ENCODE data around the gene BBX.
"Not testable (repeated sequence)": the region's sequence is repeated elsewhere in the genome, so short reads cannot be mapped to it uniquely, and the experiment has no call there.

BBX gene

DNA sequence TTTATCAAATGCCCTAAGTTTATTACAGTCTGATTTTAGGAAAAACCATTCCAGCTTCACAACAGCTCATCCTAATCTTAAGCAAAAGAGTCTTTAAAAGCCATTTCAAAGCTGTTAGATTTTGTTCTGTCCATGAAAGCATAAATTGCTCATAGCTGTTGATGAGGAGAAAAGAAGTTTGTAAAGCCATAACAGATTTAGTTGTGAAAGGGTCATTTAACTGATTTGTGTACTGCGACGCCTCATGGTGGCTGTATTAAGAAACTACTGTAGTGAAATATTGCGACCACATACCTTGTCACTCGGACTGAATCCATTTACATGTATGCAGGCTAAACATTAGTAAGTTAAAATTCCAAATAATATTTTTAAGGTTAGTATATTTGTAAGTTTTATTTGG lies 20.9 kb downstream of the BBX start:
- no peak for DNase-seq

DNA sequence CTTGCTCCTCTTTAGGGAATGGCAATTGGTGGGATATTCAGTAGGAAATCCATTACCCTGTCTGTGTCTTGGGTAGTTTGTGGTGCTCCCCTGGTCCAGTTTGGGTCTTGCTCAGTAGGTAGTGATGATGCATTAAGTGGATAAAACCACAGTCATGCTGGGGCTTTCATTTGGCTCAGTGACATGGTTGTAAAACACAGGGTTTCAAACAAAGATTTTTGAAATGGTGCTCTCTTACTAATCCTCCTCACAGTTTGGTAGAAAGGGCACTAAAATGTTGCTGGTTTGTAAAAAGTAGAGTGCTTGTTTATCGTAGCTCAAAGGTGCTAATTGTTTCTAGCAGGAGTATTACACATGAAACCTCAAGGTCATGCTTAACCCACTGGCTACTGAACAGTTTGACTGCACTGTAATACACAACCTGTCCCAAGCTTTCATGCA lies 22.9 kb downstream of the BBX start:
- no peak for DNase-seq

DNA sequence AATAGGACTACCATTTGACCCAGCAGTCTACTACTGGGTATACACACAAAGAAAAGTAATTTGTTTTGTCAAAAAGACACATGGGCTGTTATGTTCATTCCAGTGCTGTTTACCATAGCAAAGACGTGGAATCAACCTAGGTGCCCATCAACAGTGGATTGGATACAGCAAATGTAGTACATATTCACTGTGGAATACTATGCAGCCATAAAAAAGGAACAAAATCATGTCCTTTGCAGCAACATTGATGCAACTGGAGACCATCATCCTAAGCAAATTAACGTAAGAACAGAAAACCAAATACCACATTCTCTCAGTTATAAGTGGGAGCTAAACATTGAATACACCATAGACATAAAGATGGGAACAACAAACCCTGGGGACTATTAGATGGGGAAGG lies 25.8 kb downstream of the BBX start:
- no peak for DNase-seq

DNA sequence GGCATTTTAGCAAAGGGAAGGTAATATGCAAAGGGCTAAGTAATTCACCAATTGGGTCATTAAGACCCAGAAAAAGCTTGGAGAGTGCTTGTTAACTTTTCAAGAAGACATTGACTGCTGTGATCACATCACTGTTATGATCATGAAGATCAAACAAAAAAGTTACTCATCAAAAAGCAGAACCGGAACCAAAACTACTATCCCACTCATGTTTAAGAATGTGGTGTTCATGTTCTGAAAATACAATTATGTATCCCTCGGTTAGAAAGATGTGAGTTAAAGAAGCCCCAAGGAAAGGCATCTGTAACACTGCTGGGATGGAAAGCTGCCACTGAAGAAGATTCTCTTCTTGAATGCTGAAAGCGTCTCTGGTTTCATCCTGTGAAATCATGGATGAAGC lies 32.6 kb downstream of the BBX start:
- no peak for DNase-seq

DNA sequence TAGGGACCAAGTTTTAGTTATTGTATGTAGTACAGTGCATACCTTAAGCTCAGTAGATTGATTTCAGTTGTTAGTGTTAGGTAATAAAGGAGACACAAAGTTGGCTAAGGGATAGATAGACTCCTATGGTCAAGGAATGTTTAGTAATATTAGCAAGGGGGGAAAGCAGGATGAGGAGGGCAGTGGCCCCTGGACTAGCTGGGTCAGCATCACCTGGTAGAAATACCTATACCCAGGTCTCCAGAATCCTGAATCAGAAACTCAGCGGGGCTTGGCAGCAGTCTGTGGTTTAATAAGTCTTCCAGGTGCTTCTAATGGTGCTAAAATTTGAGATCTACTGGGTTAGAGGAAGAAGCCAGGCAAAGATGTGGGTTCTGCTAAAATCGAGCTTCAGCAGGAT lies 35.0 kb downstream of the BBX start:
- no peak for DNase-seq

DNA sequence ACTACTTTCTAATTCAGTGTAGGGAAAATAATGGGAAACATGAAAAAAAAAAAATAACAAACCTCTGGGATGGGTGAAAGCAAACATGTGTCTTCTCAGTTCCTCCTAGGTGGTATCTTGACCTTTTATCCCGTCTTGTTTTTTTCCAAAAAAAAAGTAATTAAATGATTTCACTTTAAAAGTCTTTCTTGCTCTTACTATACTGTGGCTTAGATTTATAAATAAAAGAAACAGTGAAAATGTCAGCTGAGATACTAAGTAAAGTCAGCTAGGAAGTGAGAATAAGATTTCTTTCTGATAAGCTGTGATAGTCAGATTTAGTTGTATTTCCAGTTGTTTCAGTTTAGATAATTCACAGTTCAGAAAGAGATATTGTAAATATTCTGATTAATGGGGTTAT lies 37.4 kb downstream of the BBX start:
- DNase-seq, result no peak

DNA sequence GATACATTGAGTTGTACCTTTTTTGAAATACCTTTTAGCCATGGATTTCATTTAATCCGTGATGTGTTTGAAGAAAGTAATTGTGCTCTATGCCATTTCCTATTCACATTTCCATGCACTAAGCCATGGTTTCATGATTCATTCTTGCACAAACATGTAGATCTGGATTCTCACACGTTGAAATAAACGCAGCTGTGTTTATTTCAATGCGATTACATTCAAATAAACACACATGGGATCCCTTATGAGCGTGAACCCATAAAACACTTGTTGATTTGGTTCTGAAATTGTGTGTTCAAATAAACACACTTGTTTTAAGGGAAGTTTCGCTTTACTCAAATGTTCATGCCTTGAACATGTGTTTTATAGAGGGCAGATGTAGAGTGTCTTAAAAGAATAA lies 39.2 kb downstream of the BBX start:
- no peak for DNase-seq

DNA sequence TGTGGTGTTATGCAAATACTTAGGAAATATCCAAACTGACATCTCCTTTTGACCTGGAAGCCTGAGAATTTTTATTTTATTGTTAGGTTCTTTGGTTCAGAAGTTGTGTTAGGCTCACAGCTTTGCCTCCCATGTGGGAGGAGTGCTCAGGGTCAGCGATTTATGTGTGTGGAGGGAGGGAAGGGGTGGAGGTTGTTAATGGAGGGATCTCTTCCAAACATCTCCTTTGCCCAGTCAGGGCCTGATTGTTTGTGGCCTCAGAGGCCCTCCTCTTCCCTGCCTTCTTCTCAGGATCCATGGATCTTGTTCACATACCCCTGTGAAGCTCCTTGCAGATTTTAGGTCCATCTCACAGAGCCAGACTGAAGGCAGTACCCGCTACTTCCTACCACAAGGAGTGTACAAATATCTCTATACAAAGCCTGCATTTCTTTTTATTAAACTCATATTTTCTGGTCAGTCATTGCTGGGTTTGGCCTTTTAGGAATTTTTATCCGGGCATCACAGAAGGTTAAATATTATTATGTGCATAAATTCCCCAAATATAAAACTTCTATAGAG lies 40.3 kb downstream of the BBX start:
- DNase-seq, result no peak

DNA sequence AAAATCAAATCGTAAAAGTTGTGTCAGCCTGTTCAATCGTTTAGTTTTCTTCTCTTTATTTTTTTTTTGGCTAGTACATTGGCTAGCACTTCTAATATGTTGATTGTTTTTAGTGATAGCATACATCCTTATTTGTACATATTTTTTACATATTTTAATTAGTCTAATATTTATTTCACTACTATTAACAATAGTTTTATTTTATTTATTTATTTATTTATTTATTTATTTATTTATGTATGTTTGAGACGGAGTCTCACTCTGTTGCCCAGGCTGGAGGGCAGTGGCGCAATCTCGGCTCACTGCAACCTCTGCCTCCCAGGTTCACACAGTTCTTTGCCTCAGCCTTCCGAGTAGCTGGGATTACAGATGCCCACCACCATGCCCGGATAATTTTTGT lies 42.5 kb downstream of the BBX start:
- DNase-seq, result not testable (repeated sequence)

DNA sequence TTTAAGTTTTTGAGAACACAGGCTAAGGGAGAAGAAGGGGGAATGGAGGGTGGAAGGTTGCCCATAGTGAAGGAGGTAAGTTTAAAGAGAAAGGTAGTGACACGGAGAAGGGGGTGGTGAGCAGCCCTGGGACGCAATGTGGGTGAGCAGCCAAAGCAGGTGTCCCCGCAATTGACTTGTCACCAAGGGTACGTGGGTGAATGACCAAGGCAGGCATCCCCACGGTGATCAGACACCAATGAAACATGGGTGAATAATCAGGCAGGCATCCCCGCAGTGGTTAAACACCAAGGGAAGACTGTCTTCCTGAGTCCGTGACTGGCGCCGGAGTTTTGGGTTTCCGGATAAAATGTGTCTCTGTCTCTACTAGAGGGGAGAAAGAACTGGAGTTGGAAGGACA lies 48.3 kb downstream of the BBX start:
- DNase-seq, result not testable (repeated sequence)

DNA sequence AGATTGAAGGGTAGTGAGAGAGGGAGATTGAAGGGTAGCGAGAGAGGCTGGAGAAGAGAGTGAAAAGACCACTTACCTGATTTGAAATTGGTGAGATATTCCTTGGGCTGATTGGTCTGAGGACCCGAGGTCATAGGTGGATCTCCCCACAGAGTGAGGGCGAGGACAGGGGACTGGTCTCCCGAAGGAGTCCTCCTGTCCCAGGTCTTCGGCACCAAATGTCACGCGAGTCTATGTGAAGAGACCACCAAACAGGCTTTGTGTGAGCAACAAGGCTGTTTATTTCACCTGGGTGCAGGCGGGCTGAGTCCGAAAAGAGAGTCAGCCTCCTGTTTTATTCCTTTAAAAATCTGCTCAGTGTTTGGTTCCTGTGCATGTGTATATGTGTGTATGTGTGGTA lies 48.7 kb downstream of the BBX start:
- DNase-seq, result not testable (repeated sequence)

DNA sequence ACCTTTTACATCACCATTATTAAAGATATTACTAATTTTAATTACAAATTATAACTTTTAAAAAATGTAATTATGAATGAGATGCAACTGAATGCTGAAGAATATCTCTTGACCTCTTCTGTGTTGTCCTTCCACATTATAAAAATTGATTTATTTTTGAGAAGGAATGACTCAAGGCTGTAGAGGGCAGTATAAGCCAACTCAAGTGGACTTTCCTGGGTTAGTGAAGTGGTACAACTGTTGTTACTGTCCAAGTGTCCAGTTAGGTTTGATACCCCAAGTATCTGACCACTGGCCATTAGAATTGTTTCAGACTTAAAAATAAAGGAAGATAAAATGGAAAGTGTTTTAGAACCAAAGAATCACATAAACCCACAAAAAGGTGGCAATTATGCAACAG lies 51.9 kb downstream of the BBX start:
- DNase-seq, result no peak

DNA sequence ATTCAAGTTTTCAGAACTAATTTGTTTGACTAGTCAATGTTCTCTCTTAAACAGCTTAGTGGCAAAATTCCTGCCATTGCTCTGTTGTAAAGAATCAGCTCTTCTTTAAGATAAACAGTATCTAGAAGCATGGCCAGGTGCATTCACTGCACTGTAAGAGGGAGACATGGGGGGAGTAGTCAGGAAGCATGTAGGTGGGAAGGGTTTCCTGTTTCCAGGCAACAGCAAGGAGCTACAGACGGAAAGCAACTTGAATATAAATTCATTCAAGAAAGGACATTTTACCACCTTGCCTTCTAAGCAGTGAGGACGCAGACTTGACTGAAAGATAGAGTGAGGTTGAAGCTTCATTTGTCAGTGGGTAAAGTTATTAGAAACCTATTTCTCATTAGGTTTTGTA lies 55.3 kb downstream of the BBX start:
- no peak for DNase-seq

DNA sequence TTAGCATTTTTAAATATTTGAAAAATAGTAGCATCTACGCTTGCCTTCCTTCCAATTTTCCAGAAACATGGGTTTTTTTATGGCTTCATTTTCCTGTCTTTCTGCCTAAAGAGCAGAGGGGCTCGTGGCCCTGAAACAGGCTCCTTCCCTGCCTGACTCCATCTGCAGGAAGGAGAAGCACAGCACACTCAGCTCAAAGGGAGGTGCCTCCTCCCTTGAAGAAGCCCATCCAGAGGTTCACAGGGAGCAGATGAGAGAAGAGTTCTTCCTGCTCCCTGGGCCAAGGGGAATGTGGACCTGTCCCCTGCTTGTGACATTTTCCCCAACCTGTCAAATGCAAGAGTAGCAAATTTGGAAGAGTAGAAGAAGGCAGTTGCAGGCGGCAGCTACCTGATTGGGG lies 55.8 kb downstream of the BBX start:
- no peak for DNase-seq

DNA sequence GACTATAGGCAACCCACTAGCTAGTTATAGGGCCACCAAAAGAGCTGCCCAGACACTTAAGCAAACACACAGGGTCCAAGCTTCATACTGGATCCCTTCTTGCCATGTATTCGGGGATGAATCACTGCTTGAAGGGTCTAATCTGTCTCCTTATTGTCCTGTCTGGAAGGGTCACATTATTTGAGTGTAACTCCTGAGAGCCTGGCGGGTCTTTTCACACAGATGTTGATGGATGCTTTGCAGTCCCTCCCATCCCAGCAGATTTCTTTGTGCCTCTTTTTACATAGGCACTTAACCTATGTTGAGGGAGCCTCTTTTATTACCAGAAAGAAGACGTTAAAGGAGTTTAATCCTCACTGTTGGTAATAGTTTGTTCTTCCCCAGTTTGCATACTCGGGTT lies 56.6 kb downstream of the BBX start:
- DNase-seq, result no peak

DNA sequence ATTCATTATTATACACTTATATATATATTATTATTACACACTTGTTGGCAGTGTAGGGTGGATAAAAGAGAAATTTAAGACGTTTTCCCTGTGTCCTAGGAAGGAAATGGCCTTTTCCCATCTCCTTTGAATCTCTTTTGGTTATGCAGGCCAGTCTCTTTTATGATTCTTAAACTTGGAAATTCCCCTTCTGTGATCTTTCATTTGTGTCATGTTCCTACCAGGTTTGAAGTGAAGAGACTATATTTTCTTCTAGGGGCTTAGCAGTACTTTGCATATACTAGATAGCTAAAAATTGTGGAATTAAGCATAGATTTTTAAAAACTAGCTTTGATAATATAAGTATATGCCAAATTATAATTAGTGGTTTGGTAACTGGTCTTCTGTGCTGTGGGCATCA lies 58.5 kb downstream of the BBX start:
- no peak for DNase-seq

DNA sequence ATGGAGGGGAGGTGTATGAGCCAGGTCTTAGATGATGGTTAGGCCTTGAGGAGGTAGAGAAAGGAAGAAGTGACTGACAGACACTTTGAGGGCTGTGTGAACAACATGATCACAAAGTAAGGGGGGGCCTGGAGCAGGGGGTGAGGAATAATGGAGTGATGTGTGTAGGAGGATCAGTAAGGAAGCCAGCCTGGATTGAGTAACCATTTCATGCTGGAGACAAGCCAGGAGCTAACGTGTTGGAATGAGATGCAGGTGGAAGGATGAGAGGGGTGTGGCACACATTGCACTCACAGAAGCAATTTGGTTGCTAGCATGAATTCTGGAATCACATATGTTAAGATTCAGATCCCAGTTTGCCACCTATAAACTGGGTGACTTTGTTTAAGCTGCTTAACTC lies 65.5 kb downstream of the BBX start:
- no peak for DNase-seq

DNA sequence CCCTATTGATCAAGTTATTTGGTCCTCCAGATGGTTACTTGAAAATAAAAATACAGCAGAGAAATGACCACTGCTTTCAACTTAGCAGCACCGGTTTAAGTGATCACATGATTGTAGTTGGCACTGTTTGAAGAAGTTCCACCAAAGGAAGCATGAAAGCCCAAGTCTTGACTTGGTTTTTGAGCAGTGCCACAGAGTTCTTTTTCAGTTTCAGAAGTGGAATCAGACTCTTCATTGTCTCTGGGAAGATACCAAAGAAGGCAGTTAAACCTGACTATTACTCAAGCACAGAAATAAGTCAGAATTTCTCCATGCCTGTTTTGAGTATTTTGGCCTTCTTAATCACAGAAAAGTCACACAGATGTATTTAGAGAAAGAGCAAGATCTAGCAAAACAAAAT lies 66.7 kb downstream of the BBX start:
- DNase-seq, result no peak

DNA sequence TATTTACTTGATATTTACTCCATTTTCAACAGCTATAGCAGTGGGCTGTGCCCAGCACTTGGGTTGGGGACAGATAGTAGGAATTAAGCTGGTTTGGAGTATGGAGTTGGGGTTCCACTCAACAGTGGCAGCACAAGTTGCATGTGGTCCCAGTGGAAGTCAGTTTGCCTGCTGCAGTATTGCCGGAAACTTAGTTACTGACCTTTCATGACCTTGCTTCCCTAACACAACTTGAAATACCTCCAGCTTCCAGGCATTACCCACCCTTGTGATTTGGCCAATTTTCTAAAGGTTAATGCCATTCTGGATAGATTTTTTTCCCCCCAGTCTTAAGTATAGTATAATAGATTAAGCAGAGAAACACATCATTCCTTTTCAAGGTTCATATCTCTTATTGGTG lies 68.0 kb downstream of the BBX start:
- DNase-seq, result no peak

DNA sequence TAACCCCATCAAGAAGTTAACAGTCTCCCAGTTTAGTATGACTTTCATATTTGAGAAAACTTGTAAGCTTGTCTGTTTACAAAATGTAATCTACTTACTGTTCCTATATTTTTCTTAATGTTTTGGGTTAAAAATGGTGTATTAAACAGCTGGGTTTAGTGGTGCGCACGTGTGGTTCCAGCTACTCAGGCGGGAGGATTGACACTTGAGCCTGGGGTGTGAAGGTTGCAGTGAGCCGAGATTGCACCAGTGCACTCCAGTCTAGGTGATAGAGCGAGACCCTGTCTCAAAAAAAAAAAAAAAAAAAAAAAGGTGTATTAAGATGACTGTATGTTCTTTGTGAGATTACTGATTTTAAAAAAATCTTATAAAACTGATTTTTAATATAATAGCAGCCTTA lies 69.3 kb downstream of the BBX start:
- no peak for DNase-seq

DNA sequence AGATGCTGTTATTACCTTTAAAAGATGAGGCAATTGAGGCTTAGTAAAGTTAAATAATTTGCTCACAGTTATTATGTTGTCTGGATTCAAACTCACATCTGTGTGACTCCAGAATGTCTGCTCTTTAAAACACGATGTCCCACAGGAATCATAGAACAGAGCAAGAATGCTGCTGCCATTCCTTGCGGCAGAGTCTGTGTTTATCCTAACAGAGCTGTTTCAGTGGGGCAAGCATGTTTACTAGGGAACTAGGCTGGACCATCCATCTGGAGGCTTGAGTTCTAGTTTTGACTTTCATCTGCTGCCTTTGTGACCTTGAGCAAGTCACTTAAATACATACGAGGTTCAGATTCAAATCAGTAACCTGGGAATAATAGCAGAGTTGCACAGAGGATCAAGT lies 72.1 kb downstream of the BBX start:
- DNase-seq, result no peak

DNA sequence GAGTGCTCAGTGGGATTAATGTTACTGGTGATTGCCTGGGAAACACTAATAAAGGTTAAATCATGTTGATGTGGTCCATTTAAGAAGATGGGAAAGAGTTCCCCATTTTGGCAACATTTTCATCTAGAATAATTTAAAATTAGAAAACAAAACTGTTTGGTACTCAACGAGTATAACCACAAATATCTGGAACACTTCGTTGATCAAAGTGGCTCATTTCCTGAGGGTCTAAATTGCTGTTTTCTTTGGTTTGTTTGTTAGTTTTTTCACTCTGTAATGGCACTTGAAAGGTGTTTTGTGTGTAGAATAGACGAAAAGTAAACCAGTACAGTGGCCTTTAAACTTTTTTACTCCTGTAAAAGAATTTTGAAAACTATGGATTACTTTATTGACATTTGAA lies 73.9 kb downstream of the BBX start:
- DNase-seq, result no peak

DNA sequence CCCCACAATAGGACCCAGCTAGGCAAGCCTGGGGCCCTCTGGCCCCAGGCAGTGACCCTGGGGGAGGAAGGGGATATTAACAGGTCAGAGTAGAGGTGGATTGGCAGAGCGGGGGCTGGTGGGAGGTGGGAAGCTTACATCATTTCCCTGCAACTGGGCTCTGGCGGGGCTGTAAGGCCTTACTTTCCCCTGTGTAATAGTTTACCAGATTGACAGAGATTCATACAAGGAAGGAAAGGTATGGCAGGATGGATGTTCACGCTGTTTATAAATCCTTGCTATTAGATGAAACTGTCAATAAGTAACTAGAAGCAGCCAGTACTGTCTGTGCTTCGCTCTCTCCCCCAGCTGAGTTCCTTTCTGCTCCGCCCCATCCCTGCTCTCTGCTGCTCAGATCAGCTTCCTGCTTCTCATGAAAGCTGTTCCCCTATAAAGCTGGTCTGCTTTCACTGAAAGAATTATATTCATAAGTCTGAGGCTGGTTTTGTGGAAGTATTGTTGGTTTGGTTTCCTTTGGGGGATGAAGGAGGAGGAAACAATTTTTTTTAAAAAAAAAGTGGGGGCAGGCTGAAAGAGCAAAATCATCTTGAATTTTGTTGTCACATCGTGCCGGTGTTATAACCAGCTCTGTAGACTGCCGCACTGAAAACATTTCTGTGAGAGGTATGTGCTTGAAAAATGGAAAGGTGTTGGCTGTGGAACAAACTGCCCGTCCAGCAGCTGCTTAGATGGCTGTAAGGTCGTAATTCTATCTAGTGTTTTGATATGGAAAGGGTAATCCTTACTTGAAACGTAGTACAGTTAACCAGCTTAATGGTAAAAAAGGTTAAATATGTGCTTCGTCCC lies 76.4 kb downstream of the BBX start:
- no peak for DNase-seq

DNA sequence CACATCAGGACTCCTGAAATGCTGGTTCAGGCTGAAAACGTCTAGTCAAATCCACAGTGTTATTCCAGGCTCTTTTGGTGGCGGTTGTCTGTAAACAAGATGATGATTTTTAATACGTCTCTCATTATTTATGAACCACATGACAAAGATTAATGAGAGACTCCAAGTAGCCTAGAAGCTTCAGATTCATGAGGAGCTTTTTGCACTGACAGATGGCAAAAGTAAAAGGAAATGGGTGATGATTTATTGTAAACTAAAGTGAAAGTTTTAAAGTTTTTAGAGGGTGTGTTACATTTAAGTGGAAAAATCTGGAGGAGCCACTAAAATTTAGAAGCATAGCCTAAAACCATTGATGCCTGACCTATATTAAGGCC lies 77.0 kb downstream of the BBX start:
- DNase-seq, result no peak

DNA sequence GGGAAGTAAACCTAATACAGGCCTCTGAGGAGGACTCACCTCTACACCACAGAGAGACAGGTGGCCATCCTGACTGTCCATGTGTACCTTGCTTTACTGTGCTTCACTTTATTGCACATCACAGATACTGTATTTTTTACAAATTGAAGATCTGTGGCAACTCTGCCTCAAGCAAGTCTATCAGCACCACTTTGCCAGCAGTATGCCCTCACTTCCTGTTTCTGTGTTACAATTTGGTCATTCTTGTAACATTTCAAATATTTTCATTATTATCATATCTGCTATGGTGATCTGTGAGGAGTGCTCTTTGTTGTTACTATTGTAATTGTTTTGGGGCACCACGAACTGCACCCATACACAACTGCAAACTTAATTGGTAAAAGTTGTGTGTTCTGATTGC lies 78.0 kb downstream of the BBX start:
- DNase-seq, result no peak
